ENCODE measurements around the gene MZB1. TPM values are rescaled to one million over a fixed set of nuclear protein-coding genes. Genes with fewer than 3 reads are reported as not detected.

The MZB1 gene
- total and polyA plus RNA-seq, 2 donors: 380 to 400 TPM

- H3K9me3 ChIP-seq (ENCODE audit: control insufficient read depth in 2 of 2, insufficient read depth in 1 of 2, low read length in 1 of 2): peaks cover 0 to 5% of the 10 kb centered on the region in 2 donors
- no peak overlapping the region for H3K4me3 ChIP-seq (ENCODE audit: low read length in 2 of 2)
- no peak overlapping the region for H3K27ac ChIP-seq (ENCODE audit: low read depth in 1 of 2, low read length in 1 of 2)
- peaks cover 0 to 7% of the 10 kb centered on the region in 2 donors for H3K36me3 ChIP-seq (ENCODE audit: control insufficient read depth in 2 of 2, insufficient read depth in 2 of 2, low read length in 1 of 2)
- no peak for DNase-seq (ENCODE audit: low read depth in 6 of 9, low spot score in 9 of 9)
- 97% methylated on average over 8 of the region's 8 CpGs for WGBS
- peaks cover 0 to 38% of the 10 kb centered on the region in 2 donors for H3K27me3 ChIP-seq (ENCODE audit: control insufficient read depth in 2 of 2, insufficient read depth in 1 of 2, low read length in 1 of 2)
- peaks cover 18 to 42% of the 10 kb centered on the region in 2 donors for H3K4me1 ChIP-seq (ENCODE audit: control insufficient read depth in 2 of 2, insufficient read depth in 2 of 2, low read length in 2 of 2)
Measured at GRCh38 chr5:139396691-139397090, 7.0 kb upstream of the MZB1 start.

DNA sequence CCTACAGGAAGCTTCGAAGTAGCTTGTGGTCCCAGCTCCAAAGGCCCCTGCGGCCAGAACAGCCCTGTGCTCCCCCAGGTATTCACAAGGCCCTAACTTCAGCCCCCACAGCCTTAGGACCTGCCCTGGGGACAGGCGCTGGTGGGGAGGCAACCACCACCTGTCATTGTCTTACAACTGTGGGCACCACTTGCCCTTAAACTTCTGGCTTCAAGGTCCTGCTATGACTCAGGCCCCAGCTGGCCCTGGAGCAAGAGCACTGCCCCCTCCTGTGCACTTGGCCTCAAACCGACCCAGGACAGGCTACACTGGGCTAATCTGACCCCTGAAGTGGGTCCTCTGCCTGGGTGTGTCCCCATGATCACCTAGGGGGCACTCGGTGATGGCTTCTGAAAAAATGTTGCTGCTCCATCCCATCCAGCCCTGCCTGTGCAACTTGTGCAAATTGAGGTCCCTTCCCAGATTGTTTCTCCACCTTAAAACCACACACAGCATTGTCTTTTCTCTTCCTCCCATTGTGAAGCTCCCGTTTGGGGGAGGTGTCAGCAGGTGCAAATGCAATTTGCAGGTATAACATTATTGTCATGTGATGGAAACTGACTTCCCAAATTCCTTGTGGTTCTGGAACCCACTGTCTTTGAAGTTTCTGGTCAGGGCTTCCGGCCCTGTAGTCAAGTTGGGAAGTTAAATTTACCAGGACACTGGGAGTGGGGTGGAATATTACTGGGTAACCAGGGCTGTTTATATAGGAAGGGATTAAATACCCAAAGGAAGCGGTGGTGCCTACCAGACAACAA is 6.3 kb upstream of the MZB1 start:
- Histone ChIP-seq H3K27me3 (ENCODE audit: control insufficient read depth in 2 of 2, insufficient read depth in 1 of 2, low read length in 1 of 2) (peaks cover 0 to 38% of the 10 kb centered on the region in 2 donors), H3K9me3 (ENCODE audit: control insufficient read depth in 2 of 2, insufficient read depth in 1 of 2, low read length in 1 of 2) (peaks cover 0 to 5% of the 10 kb centered on the region in 2 donors), H3K4me3 (ENCODE audit: low read length in 2 of 2) (no peak overlapping the region), H3K36me3 (ENCODE audit: control insufficient read depth in 2 of 2, insufficient read depth in 2 of 2, low read length in 1 of 2) (peaks cover 0 to 7% of the 10 kb centered on the region in 2 donors), H3K4me1 (ENCODE audit: control insufficient read depth in 2 of 2, insufficient read depth in 2 of 2, low read length in 2 of 2) (peaks cover 23 to 49% of the 10 kb centered on the region in 2 donors), H3K27ac (ENCODE audit: low read depth in 1 of 2, low read length in 1 of 2) (no peak overlapping the region)
- 88% methylated on average over 8 of the region's 8 CpGs for WGBS
- DNase-seq (ENCODE audit: low read depth in 6 of 9, low spot score in 9 of 9): no peak

- Histone ChIP-seq H3K27ac (ENCODE audit: low read depth in 1 of 2, low read length in 1 of 2) (no peak within 1 kb of the TSS), H3K4me1 (ENCODE audit: control insufficient read depth in 2 of 2, insufficient read depth in 2 of 2, low read length in 2 of 2) (peaks cover 34 to 60% of the 10 kb centered on the region in 2 donors), H3K9me3 (ENCODE audit: control insufficient read depth in 2 of 2, insufficient read depth in 1 of 2, low read length in 1 of 2) (peaks cover 0 to 5% of the 10 kb centered on the region in 2 donors), H3K27me3 (ENCODE audit: control insufficient read depth in 2 of 2, insufficient read depth in 1 of 2, low read length in 1 of 2) (peaks cover 0 to 38% of the 10 kb centered on the region in 2 donors), H3K4me3 (ENCODE audit: low read length in 2 of 2) (peak within 1 kb of the TSS; percentile 55 to 79), H3K36me3 (ENCODE audit: control insufficient read depth in 2 of 2, insufficient read depth in 2 of 2, low read length in 1 of 2) (peaks cover 0 to 7% of the 10 kb centered on the region in 2 donors)
- DNase-seq (ENCODE audit: low read depth in 6 of 9, low spot score in 9 of 9): no peak
- WGBS: 83% methylated on average over 76 of the region's 76 CpGs
Measured at GRCh38 chr5:139394654-139395566, 5.2 kb upstream of the MZB1 start, which contains the start of gene PROB1. Gene PROB1 (minus strand): TSS chr5:139395104. CDS start chr5:139395081, 23 bp downstream.

DNA sequence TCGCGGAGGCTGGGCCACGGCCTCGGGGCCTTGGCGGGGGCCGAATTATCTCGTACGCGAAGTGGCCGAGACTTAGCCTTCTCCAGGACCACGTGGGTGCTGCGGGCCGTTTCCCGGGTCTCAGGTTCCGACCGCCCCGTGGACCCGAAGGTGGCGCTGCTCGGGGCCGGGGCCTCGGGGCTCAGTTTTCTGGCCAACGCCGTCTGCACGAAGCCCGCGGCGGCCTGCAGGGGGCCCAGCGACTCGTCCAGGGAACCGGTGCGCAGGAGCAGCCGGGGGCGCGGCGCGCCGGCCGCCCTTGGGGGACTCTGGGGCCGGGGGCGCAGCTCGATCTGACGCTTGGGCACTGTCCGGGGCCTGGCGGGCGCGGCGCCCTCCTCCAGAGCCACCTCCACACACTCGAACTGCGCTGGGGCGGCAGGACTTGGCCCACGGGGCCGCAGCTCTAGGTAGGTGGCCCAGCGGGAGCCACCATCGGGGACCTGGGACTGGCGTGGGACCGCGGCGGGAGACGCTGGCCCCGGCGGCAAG is 4.5 kb upstream of the MZB1 start:
- Histone ChIP-seq H3K4me1 (ENCODE audit: control insufficient read depth in 2 of 2, insufficient read depth in 2 of 2, low read length in 2 of 2) (peaks cover 35 to 67% of the 10 kb centered on the region in 2 donors), H3K27me3 (ENCODE audit: control insufficient read depth in 2 of 2, insufficient read depth in 1 of 2, low read length in 1 of 2) (peaks cover 0 to 38% of the 10 kb centered on the region in 2 donors), H3K36me3 (ENCODE audit: control insufficient read depth in 2 of 2, insufficient read depth in 2 of 2, low read length in 1 of 2) (peaks cover 0 to 8% of the 10 kb centered on the region in 2 donors), H3K27ac (ENCODE audit: low read depth in 1 of 2, low read length in 1 of 2) (no peak overlapping the region), H3K9me3 (ENCODE audit: control insufficient read depth in 2 of 2, insufficient read depth in 1 of 2, low read length in 1 of 2) (peaks cover 0 to 5% of the 10 kb centered on the region in 2 donors), H3K4me3 (ENCODE audit: low read length in 2 of 2) (peak overlapping the region; percentile 55 to 79)
- 9% methylated on average over 62 of the region's 62 CpGs for WGBS
- DNase-seq (ENCODE audit: low read depth in 6 of 9, low spot score in 9 of 9): peak in 2 of 9 donors; percentile 36 to 63

DNA sequence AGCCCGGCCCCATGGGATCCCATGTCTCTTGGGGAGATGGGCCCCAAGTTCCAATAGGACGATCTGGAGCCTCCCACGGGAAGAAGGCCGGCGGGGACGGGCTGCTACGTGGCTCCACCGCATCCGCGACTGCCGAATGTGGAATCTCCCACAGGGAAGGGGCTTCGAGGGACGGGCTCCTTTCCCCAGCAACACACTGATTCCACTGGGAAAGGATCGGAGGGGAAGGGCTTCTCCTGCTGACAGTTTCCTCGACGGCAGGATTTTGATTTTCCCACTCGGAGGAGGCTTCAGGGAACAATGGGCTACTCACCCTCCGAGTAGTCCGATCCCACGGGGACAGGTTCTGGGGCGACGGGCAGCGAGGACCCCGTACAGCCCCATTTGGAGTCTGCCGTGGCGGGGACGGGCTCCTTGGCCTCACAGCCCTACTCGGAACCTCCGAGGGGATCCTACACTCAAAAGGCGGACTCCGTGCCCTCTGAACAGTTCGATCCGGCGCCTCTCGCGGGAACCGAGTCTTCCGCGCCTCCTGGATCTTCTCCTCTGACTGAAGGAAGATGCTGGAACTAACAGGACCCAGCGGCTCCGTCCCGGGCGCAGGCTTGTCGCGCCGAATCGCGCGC is 3.9 kb upstream of the MZB1 start:
- Histone ChIP-seq H3K27ac (ENCODE audit: low read depth in 1 of 2, low read length in 1 of 2) (peak overlapping the region in 1 of 2 donors; percentile 100), H3K4me3 (ENCODE audit: low read length in 2 of 2) (peak overlapping the region; percentile 55 to 79), H3K36me3 (ENCODE audit: control insufficient read depth in 2 of 2, insufficient read depth in 2 of 2, low read length in 1 of 2) (peaks cover 0 to 11% of the 10 kb centered on the region in 2 donors), H3K27me3 (ENCODE audit: control insufficient read depth in 2 of 2, insufficient read depth in 1 of 2, low read length in 1 of 2) (peaks cover 0 to 38% of the 10 kb centered on the region in 2 donors), H3K4me1 (ENCODE audit: control insufficient read depth in 2 of 2, insufficient read depth in 2 of 2, low read length in 2 of 2) (peaks cover 35 to 73% of the 10 kb centered on the region in 2 donors), H3K9me3 (ENCODE audit: control insufficient read depth in 2 of 2, insufficient read depth in 1 of 2, low read length in 1 of 2) (peaks cover 0 to 5% of the 10 kb centered on the region in 2 donors)
- DNase-seq (ENCODE audit: low read depth in 6 of 9, low spot score in 9 of 9): no peak
- WGBS: 6% methylated on average over 49 of the region's 49 CpGs

GRCh38 chr5:139392678-139393496 is 3.2 kb upstream of the MZB1 start:
- Histone ChIP-seq H3K27me3 (ENCODE audit: control insufficient read depth in 2 of 2, insufficient read depth in 1 of 2, low read length in 1 of 2) (peaks cover 0 to 38% of the 10 kb centered on the region in 2 donors), H3K36me3 (ENCODE audit: control insufficient read depth in 2 of 2, insufficient read depth in 2 of 2, low read length in 1 of 2) (peaks cover 0 to 14% of the 10 kb centered on the region in 2 donors), H3K4me1 (ENCODE audit: control insufficient read depth in 2 of 2, insufficient read depth in 2 of 2, low read length in 2 of 2) (peaks cover 35 to 80% of the 10 kb centered on the region in 2 donors), H3K4me3 (ENCODE audit: low read length in 2 of 2) (peak overlapping the region; percentile 55 to 79), H3K27ac (ENCODE audit: low read depth in 1 of 2, low read length in 1 of 2) (peak overlapping the region; percentile 76 to 100), H3K9me3 (ENCODE audit: control insufficient read depth in 2 of 2, insufficient read depth in 1 of 2, low read length in 1 of 2) (peaks cover 0 to 5% of the 10 kb centered on the region in 2 donors)
- WGBS: under 1% methylated on average over 77 of the region's 77 CpGs
- DNase-seq (ENCODE audit: low read depth in 6 of 9, low spot score in 9 of 9): peak in 7 of 9 donors; percentile 65 to 92 (median 83)

DNA sequence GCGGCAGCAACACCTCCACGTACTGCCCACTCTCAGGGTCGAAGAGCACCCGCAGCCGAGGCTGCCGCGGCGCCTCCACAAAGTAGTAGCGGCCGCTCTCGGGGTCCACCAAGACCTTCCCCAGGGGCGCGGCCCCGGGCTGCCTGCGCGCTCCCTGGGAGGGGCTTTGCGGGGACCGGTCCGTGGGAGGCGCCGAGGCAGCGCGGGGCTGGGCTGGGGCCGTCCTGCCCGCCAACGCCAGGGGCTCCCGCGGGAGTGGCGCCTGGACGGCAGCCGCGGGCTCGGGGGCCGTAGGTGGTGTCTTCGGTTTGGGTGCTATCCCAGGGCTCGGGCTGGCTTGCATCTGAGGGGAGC is 2.6 kb upstream of the MZB1 start:
- DNase-seq (ENCODE audit: low read depth in 6 of 9, low spot score in 9 of 9): peak in 1 of 9 donors; percentile 27
- Histone ChIP-seq H3K27ac (ENCODE audit: low read depth in 1 of 2, low read length in 1 of 2) (peak overlapping the region; percentile 76 to 100), H3K4me1 (ENCODE audit: control insufficient read depth in 2 of 2, insufficient read depth in 2 of 2, low read length in 2 of 2) (peaks cover 35 to 86% of the 10 kb centered on the region in 2 donors), H3K36me3 (ENCODE audit: control insufficient read depth in 2 of 2, insufficient read depth in 2 of 2, low read length in 1 of 2) (peaks cover 0 to 18% of the 10 kb centered on the region in 2 donors), H3K27me3 (ENCODE audit: control insufficient read depth in 2 of 2, insufficient read depth in 1 of 2, low read length in 1 of 2) (peaks cover 0 to 38% of the 10 kb centered on the region in 2 donors), H3K9me3 (ENCODE audit: control insufficient read depth in 2 of 2, insufficient read depth in 1 of 2, low read length in 1 of 2) (peaks cover 0 to 5% of the 10 kb centered on the region in 2 donors), H3K4me3 (ENCODE audit: low read length in 2 of 2) (peak overlapping the region; percentile 55 to 79)
- WGBS: under 1% methylated on average over 36 of the region's 36 CpGs

All from thymus (tissue), 11 donors.